GM19328 (cell line): ENCODE measurements around the gene OR1L8.

ENCODE experiments used
- ATAC-seq: cut with Tn5 transposase; IDR thresholded peaks from one replicate; pipeline ENCODE4 v1.9.1; 2021; ENCODE audit warnings: mild to moderate bottlenecking, moderate library complexity; ENCODE audit not compliant: unreplicated experiment

The OR1L8 gene

DNA sequence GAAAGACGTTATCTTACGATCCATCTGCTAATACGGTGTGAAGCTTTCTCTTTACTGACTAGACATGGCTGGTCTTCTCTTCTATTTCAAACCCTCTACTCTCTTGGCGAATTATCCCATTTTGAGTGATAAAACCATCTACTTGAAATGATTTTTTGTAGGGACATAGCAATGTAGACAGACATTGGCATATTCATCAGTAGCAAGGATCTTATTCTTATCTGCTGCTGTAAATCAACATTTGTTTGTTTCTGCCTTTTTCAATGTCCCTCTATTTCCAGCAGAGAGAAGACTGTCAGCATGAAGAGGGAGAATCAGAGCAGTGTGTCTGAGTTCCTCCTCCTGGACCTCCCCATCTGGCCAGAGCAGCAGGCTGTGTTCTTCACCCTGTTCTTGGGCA, 64.3 kb downstream of the OR1L8 start, which contains the start of gene OR1J4:
Gene OR1J4, plus strand, starts transcription at position 301 of the 400 bp plus-strand sequence. Its CDS starts 0 bp downstream, at position 301.
- ATAC-seq, result no peak

DNA sequence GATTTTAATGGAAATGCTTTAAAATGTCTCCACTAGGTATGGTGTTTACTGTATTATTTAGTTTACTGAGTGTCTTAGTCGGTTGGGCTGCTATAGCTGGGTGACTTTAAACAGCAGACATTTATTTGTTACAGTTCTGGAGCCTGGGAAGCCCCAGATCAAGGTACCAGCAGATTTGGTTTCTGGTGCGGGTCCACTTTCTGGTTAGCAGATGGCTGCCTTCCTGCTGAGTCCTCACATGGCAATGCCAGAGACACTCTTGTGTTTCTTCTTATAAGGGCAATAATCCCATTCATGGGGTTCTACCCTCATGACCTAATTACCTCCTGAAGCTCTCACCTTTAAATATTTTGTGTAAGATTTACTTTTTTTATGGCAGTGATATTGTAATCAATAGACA, 65.0 kb downstream of the OR1L8 start:
- ATAC-seq, result no peak
